Caco-2 (cell line): ENCODE data around the gene ALDH4A1. TPM values are rescaled to one million over a fixed set of nuclear protein-coding genes. Genes with fewer than 3 reads are reported as not detected.

Experiments used
- BruUV-seq: library from RNA; stranded (reverse); fragments of 400-500 nt; replicated peaks from 2 replicates; lab custom pipeline; 2021; lab: Mats Ljungman, UMichigan
- CTCF ChIA-PET: fragments of 300-600 bp; sonication (Branson Sonifier 250); formaldehyde crosslinking; loops from one replicate; lab custom pipeline; 2022; ENCODE audit warnings: antibody characterized with exemption; lab: Charles Lee
- POLR2A ChIA-PET: fragments of 300-600 bp; sonication (Branson Sonifier 250); formaldehyde crosslinking; loops from one replicate; lab custom pipeline; 2022; ENCODE audit warnings: antibody characterized with exemption; lab: Charles Lee
- DNase-seq, 2 experiments: peaks; one replicate each; pipeline versions ENCODE4 v3.0.0 to v3.0.0-alpha.2; 2020 to 2022
- H3K27me3 ChIP-seq: replicated peaks from 2 replicates; pipeline ENCODE4 v1.6.0; 2011; ENCODE audit warnings: low read length; ENCODE audit not compliant: control insufficient read depth, insufficient read depth
- H3K36me3 ChIP-seq: 2 replicates; pipeline ENCODE4 v1.5.1; 2011; ENCODE audit warnings: low read length; ENCODE audit not compliant: control insufficient read depth, insufficient read depth
- H3K4me1 ChIP-seq: fragments of 250-450 bp; sonication (Bioruptor Pico); 2 replicates; pipeline ENCODE4 v1.5.1; 2020; ENCODE audit warnings: mild to moderate bottlenecking
- H3K4me3 ChIP-seq: 2 replicates; pipeline ENCODE4 v1.5.1; 2011; ENCODE audit warnings: low read depth, mild to moderate bottlenecking, control low read depth, low read length
- H3K9me3 ChIP-seq: fragments of 250-450 bp; sonication (Bioruptor Pico); 2 replicates; pipeline ENCODE4 v1.5.1; 2020; ENCODE audit warnings: mild to moderate bottlenecking, moderate library complexity
- H3K27ac Mint-ChIP-seq: one replicate; pipeline ENCODE4 v1.8.0; 2022; ENCODE audit warnings: mixed read lengths; ENCODE audit not compliant: unreplicated experiment
- H3K27me3 Mint-ChIP-seq: one replicate; pipeline ENCODE4 v1.8.0; 2022; ENCODE audit warnings: mixed read lengths; ENCODE audit not compliant: insufficient read depth, unreplicated experiment
- H3K36me3 Mint-ChIP-seq: one replicate; pipeline ENCODE4 v1.8.0; 2022; ENCODE audit warnings: mild to moderate bottlenecking, mixed read lengths; ENCODE audit not compliant: insufficient read depth, unreplicated experiment
- H3K4me1 Mint-ChIP-seq: one replicate; pipeline ENCODE4 v1.8.0; 2022; ENCODE audit warnings: low read depth, mixed read lengths; ENCODE audit not compliant: unreplicated experiment
- H3K4me3 Mint-ChIP-seq: one replicate; pipeline ENCODE4 v1.8.0; 2022; ENCODE audit warnings: mild to moderate bottlenecking, moderate library complexity, mixed read lengths; ENCODE audit not compliant: unreplicated experiment
- H3K9me3 Mint-ChIP-seq: one replicate; pipeline ENCODE4 v1.8.0; 2022; ENCODE audit warnings: mixed read lengths; ENCODE audit not compliant: unreplicated experiment
- CTCF ChIP-seq, 2 experiments: fragments of 200-600 bp in 1 of 2; IDR thresholded peaks; 1 replicate in 1 of 2; 2 replicates in 1 of 2; pipeline versions ENCODE4 v1.5.1 to v1.8.0; 2011 to 2022; ENCODE audit warnings: antibody characterized with exemption in 1 of 2, control low read depth in 1 of 2, inconsistent platforms in 1 of 2, low read depth in 1 of 2, low read length in 1 of 2, mild to moderate bottlenecking in 1 of 2, moderate library complexity in 1 of 2; ENCODE audit not compliant: insufficient read depth in 1 of 2, severe bottlenecking in 1 of 2, unreplicated experiment in 1 of 2
- intact Hi-C: fragments of 100-400 bp; cut with micrococcal nuclease; formaldehyde crosslinking; loops from one replicate; pipeline ENCODE4 v1.10.0; 2022; ENCODE audit not compliant: unreplicated experiment
- total RNA-seq: library from RNA; stranded (reverse); gene quantifications from 2 replicates; pipeline ENCODE4 v1.2.3, GENCODE V29; 2022

Gene ALDH4A1
- total RNA-seq, 1 experiment from 2014 or later: 18.0 TPM

DNA sequence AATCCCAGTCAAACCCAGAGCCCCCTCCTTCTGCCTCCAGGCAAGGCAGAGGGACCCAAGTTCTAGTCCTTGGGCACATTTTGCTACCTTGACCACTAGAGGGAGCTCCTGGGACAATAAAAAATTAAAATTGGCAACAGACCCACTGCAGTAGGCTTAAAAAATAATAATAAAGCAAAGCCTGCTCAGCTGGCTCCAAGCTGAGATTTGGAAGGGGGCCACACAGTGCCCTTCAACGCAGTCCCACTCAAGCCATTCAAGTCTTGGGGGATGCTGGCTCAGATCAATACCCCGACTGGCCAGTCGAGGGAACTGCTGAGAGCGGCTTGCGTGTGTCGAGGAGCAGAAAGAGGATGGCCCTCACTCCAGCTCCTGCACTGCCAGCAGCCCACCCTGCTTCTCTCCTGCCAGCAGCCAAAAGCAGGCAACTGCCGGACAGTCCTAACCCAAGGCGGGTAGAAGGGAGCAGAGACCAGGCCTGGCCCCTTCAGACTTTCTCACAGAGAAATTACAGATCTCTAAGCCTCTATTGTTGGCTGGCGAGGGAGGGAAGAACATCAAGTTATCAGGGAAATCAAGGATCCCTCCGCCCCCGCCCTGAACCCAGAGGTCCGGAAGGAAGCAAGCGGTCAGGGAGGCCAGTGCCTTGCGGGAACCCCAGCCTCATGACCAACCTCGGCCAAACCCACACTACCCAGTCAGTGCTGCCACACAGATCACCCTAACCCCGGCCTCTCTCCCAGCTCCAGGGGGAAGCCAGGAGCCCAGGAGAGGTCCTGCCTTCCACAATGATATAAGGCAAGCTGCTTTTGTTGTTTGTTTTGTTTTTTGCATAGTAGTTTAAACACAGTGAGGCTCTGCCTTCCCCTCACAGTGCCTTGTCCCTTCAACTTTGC is 4.9 kb upstream of the ALDH4A1 start:
- Mint-ChIP-seq H3K4me1 (no peaks in the 10 kb centered on the region), H3K4me3 (no peak overlapping the region), H3K9me3 (no peaks in the 10 kb centered on the region), H3K27me3 (no peaks in the 10 kb centered on the region), H3K27ac (no peak overlapping the region), H3K36me3 (peaks cover 12% of the 10 kb centered on the region)
- CTCF ChIA-PET: interaction anchor here (0.6 to 1.3 kb wide), 15 partner anchors 23 to 809 kb away, joined by 3 to 7 read pairs (median 3); no protein-coding TSS in a partner anchor
- DNase-seq: peak in 1 of 2 experiments; percentile 56
- Histone ChIP-seq H3K4me1 (peaks cover 6% of the 10 kb centered on the region), H3K9me3 (no peaks in the 10 kb centered on the region), H3K36me3 (no peaks in the 10 kb centered on the region), H3K4me3 (no peak overlapping the region), H3K27me3 (no peaks in the 10 kb centered on the region)
- POLR2A ChIA-PET: no interaction called here
- no TSS peak for BruUV-seq
- TF ChIP-seq CTCF (IDR thresholded peaks at IDR 0.05; ENCODE audit: insufficient read depth in 1 of 2, low read depth in 1 of 2, low read length in 1 of 2, severe bottlenecking in 1 of 2, unreplicated experiment in 1 of 2): peak; percentile 69 to 87
- intact Hi-C loops: loop anchor here (5.0 kb wide), 1 partner anchor 190 kb away; no protein-coding TSS in a partner anchor

- H3K36me3 ChIP-seq: no peaks in the 10 kb centered on the region
- peak overlapping the region; percentile 98 for H3K27ac Mint-ChIP-seq
Observed at GRCh38 chr1:18903291-18903756, 969 bp upstream of the ALDH4A1 start.

More at GRCh38 chr1:18903291-18903756, 969 bp upstream of the ALDH4A1 start:
- Mint-ChIP-seq H3K4me1 (no peaks in the 10 kb centered on the region), H3K4me3 (peak overlapping the region; percentile 99), H3K27me3 (no peaks in the 10 kb centered on the region), H3K9me3 (no peaks in the 10 kb centered on the region), H3K36me3 (peaks cover 12% of the 10 kb centered on the region)
- intact Hi-C loops: loop anchor here (2.0 to 5.0 kb wide), 2 partner anchors 19 to 54 kb away; partner anchors contain the start of gene IFFO2
- H3K27me3 ChIP-seq: no peaks in the 10 kb centered on the region
- ChIA-PET CTCF (interaction anchor here (0.6 to 1.4 kb wide), 6 partner anchors 10 to 184 kb away, joined by 3 to 11 read pairs (median 5); no protein-coding TSS in a partner anchor), POLR2A (no interaction called here)
- H3K4me3 ChIP-seq: peak overlapping the region; percentile 66
- DNase-seq: no peak
- no peak for TF ChIP-seq CTCF (IDR thresholded peaks at IDR 0.05; ENCODE audit: insufficient read depth in 1 of 2, low read depth in 1 of 2, low read length in 1 of 2, severe bottlenecking in 1 of 2, unreplicated experiment in 1 of 2)
- H3K9me3 ChIP-seq: no peaks in the 10 kb centered on the region
- BruUV-seq: TSS peak; percentile 88
- H3K4me1 ChIP-seq: peaks cover 6% of the 10 kb centered on the region
